GM12878 (cell line): ENCODE measurements around the gene ATP6V1G3. TPM values are rescaled to one million over a fixed set of nuclear protein-coding genes. Genes with fewer than 3 reads are reported as not detected.

Experiments used
- ATF2 ChIP-seq: IDR thresholded peaks from 2 replicates; pipeline ENCODE4 v1.6.1; 2012; ENCODE audit warnings: low read length, inconsistent platforms
- EP300 ChIP-seq, 2 experiments: fragments of 150-350 bp in 1 of 2; IDR thresholded peaks; 2 replicates each; pipeline ENCODE4 v1.6.1; 2011 to 2012; ENCODE audit warnings: low read depth in 2 of 2, low read length in 2 of 2, borderline replicate concordance in 1 of 2, improper control_type of control experiment in 1 of 2, inconsistent platforms in 1 of 2; ENCODE audit not compliant: control insufficient read depth in 1 of 2
- MEF2A ChIP-seq: IDR thresholded peaks from 2 replicates; pipeline ENCODE4 v1.6.1; 2011; ENCODE audit warnings: low read depth, mild to moderate bottlenecking, low read length, moderate library complexity; ENCODE audit not compliant: insufficient read depth
- MEF2B ChIP-seq: fragments of 450-650 bp; IDR thresholded peaks from 2 replicates; pipeline ENCODE4 v1.6.1; 2018; ENCODE audit warnings: mild to moderate bottlenecking, moderate library complexity; ENCODE audit not compliant: partially characterized antibody, poor library complexity, severe bottlenecking
- NFIC ChIP-seq: IDR thresholded peaks from 2 replicates; pipeline ENCODE4 v1.6.1; 2012; ENCODE audit warnings: low read depth, mild to moderate bottlenecking, inconsistent platforms, low read length, moderate library complexity
- NR2C2 ChIP-seq: IDR thresholded peaks from 2 replicates; pipeline ENCODE4 v1.6.1; 2011; ENCODE audit warnings: borderline replicate concordance, low read depth; ENCODE audit not compliant: control insufficient read depth, insufficient read length
- PKNOX1 ChIP-seq: fragments of 450-650 bp; IDR thresholded peaks from 2 replicates; pipeline ENCODE4 v1.6.1; 2016; ENCODE audit warnings: mild to moderate bottlenecking
- POU2F2 ChIP-seq: IDR thresholded peaks from 3 replicates; pipeline ENCODE4 v1.6.1; 2011; ENCODE audit warnings: low read depth, mild to moderate bottlenecking, low read length, borderline replicate concordance
- RBBP5 ChIP-seq: fragments of 200-600 bp; sonication (generic); conservative IDR thresholded peaks from 2 replicates; pipeline ENCODE4 v1.6.1; 2016
- RELA ChIP-seq: fragments of 450-650 bp; IDR thresholded peaks from 2 replicates; pipeline ENCODE4 v1.8.0; 2014; ENCODE audit warnings: borderline replicate concordance; ENCODE audit not compliant: partially characterized antibody
- RELB ChIP-seq: fragments of 450-650 bp; IDR thresholded peaks from 2 replicates; pipeline ENCODE4 v1.6.1; 2017; ENCODE audit warnings: low read depth, mild to moderate bottlenecking, moderate library complexity
- REST ChIP-seq: IDR thresholded peaks from 2 replicates; pipeline ENCODE4 v1.6.1; 2012; ENCODE audit warnings: mild to moderate bottlenecking, low read depth, low read length
- SKIL ChIP-seq: fragments of 450-650 bp; IDR thresholded peaks from 2 replicates; pipeline ENCODE4 v1.6.1; 2017; ENCODE audit warnings: mild to moderate bottlenecking, low read depth, inconsistent platforms; ENCODE audit not compliant: poor library complexity, severe bottlenecking
- SMC3 ChIP-seq: IDR thresholded peaks from 2 replicates; pipeline ENCODE4 v1.6.1; 2011; ENCODE audit warnings: low read length, improper control_type of control experiment, borderline replicate concordance
- SPI1 ChIP-seq: IDR thresholded peaks from 2 replicates; pipeline ENCODE4 v1.6.1; 2011; ENCODE audit warnings: low read depth, mild to moderate bottlenecking, low read length, moderate library complexity, borderline replicate concordance; ENCODE audit not compliant: insufficient read depth
- TAF1 ChIP-seq: IDR thresholded peaks from 2 replicates; pipeline ENCODE4 v1.6.1; 2011; ENCODE audit warnings: mild to moderate bottlenecking, low read depth, low read length, borderline replicate concordance
- TARDBP ChIP-seq: IDR thresholded peaks from 2 replicates; pipeline ENCODE4 v1.6.1; 2016; ENCODE audit warnings: borderline replicate concordance
- ZBED1 ChIP-seq: IDR thresholded peaks from 2 replicates; pipeline ENCODE4 v1.6.1; 2016; ENCODE audit warnings: borderline replicate concordance
- ZNF217 ChIP-seq: fragments of 450-650 bp; IDR thresholded peaks from 2 replicates; pipeline ENCODE4 v1.6.1; 2017; ENCODE audit warnings: antibody characterized with exemption, mild to moderate bottlenecking
- ZNF24 ChIP-seq: fragments of 450-650 bp; IDR thresholded peaks from 2 replicates; pipeline ENCODE4 v1.6.1; 2017; ENCODE audit warnings: antibody characterized with exemption, mild to moderate bottlenecking
- polyA plus RNA-seq, 11 experiments: library from polyadenylated mRNA; depleted of rRNA in 4 of 11; unstranded in 6 of 11; stranded (reverse) in 5 of 11; fragments of >200 nt; fragmentation: Nextera tagmentation in 4 of 11; fragmentation: Illumina TruSeq in 1 of 11; extraction: Ambion mirVana in 4 of 11; extraction: Trizol in 1 of 11; gene quantifications; 1 replicate in 1 of 11; 2 replicates in 10 of 11; pipeline versions ENCODE4 v1.2.1 to v1.2.3, GENCODE V29; 2011 to 2016; ENCODE audit warnings: inconsistent platforms in 2 of 11, missing spikeins in 2 of 11, low read depth in 1 of 11
- total RNA-seq, 4 experiments: library from RNA; depleted of rRNA in 3 of 4; stranded (reverse); fragments of >200 nt in 3 of 4; fragmentation: Illumina TruSeq in 1 of 4; extraction: Trizol in 1 of 4; gene quantifications; 2 replicates each; pipeline versions ENCODE4 v1.2.1 to v1.2.3, GENCODE V29; 2013 to 2021

The ATP6V1G3 gene
- total and polyA plus RNA-seq, 10 of the 15 experiments (the other 5 are each of a cell fraction or from before 2014, with no cell fraction given), result 0.22 TPM; not detected in 9

- no peak for TF ChIP-seq PKNOX1
- TF ChIP-seq ZNF217, result peak; percentile 67; the same call in 1 of the 2 replicates
- no peak for TF ChIP-seq POU2F2
- no peak for TF ChIP-seq RELA
- peak; percentile 61 for TF ChIP-seq NFIC
- no peak for TF ChIP-seq RBBP5
- TF ChIP-seq MEF2A, result peak; percentile 65; the same call in 1 of the 2 replicates
- TF ChIP-seq SPI1, result peak; percentile 90
- TF ChIP-seq REST, result no peak
- TF ChIP-seq SKIL, result no peak
- peak in 1 of 2 experiments; percentile 57; a peak in 2 of 4 replicates for TF ChIP-seq EP300 (IDR thresholded peaks at IDR 0.05; ENCODE audit: borderline replicate concordance in 1 of 2, control insufficient read depth in 1 of 2, low read depth in 2 of 2, low read length in 2 of 2)
- TF ChIP-seq ZBED1, result no peak
- no peak for TF ChIP-seq NR2C2
- peak; percentile 82 for TF ChIP-seq ZNF24
- TF ChIP-seq SMC3, result no peak
- peak; percentile 67 for TF ChIP-seq ATF2
- TF ChIP-seq MEF2B, result peak; percentile 20
- 0 out of 2 replicates have a peak, but pooled peaks have one; percentile 24 for TF ChIP-seq RELB
- no peak for TF ChIP-seq TARDBP
- TF ChIP-seq TAF1, result no peak
Measured at GRCh38 chr1:198543670-198544260, 3.3 kb upstream of the ATP6V1G3 start (continued).
